Stimulated activated memory B cell treated with anti-CD40 and anti-IgM and Interleukin-4, amounts not matched to agents 10 μg/mL and 1 μg/mL and 100 μg/mL, for 72 hours (primary cell): ENCODE data around the gene NRG3.
"Not testable (repeated sequence)": the region's sequence is repeated elsewhere in the genome, so short reads cannot be mapped to it uniquely, and the experiment has no call there.

Experiments
- ATAC-seq: fragments of 150-1000 bp; cut with Tn5 transposase; 2 replicates; pipeline ENCODE4 v1.10.0; 2021
- H3K27ac Mint-ChIP-seq: one replicate; pipeline ENCODE4 v1.8.0; 2022; ENCODE audit warnings: mild to moderate bottlenecking, mixed read lengths
- H3K27me3 Mint-ChIP-seq: one replicate; pipeline ENCODE4 v1.8.0; 2022; ENCODE audit warnings: mixed read lengths
- H3K36me3 Mint-ChIP-seq: one replicate; pipeline ENCODE4 v1.8.0; 2022; ENCODE audit warnings: mixed read lengths
- H3K4me1 Mint-ChIP-seq: one replicate; pipeline ENCODE4 v1.8.0; 2022; ENCODE audit warnings: mixed read lengths
- H3K4me3 Mint-ChIP-seq: one replicate; pipeline ENCODE4 v1.8.0; 2022; ENCODE audit warnings: mild to moderate bottlenecking, moderate library complexity, mixed read lengths
- H3K9me3 Mint-ChIP-seq: one replicate; pipeline ENCODE4 v1.8.0; 2022; ENCODE audit warnings: mixed read lengths

The NRG3 gene

GRCh38 chr10:81967716-81968115 is 92.7 kb downstream of the NRG3 start:
- no peak overlapping the region for H3K27ac Mint-ChIP-seq
- H3K9me3 Mint-ChIP-seq: peaks cover 18% of the 10 kb centered on the region
- no peak for ATAC-seq
- H3K4me1 Mint-ChIP-seq: no peaks in the 10 kb centered on the region
- H3K36me3 Mint-ChIP-seq: no peaks in the 10 kb centered on the region
- no peaks in the 10 kb centered on the region for H3K27me3 Mint-ChIP-seq
- H3K4me3 Mint-ChIP-seq: no peak overlapping the region

DNA sequence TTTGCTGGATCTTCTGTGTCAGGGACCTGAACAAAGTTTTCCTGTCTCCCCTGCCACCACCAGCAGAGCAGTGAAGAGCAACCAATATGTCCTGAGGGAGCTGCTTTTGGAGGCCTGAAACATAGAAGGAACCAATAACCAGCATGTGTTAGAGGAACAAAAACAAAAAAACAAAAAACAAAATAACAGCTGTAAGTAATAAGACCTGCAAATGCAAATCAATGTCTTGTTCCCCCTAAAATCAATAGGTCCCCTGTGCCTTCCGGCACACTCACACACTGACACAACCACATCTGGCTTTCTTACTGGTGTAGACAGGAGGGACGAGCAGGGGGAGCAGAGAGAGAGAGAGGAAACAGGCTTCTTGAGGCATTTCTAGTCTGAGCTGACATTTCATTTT is 94.1 kb downstream of the NRG3 start:
- Mint-ChIP-seq H3K27me3 (no peaks in the 10 kb centered on the region), H3K4me1 (no peaks in the 10 kb centered on the region), H3K36me3 (no peaks in the 10 kb centered on the region), H3K4me3 (no peak overlapping the region), H3K9me3 (peaks cover 23% of the 10 kb centered on the region), H3K27ac (no peak overlapping the region)
- ATAC-seq: no peak

DNA sequence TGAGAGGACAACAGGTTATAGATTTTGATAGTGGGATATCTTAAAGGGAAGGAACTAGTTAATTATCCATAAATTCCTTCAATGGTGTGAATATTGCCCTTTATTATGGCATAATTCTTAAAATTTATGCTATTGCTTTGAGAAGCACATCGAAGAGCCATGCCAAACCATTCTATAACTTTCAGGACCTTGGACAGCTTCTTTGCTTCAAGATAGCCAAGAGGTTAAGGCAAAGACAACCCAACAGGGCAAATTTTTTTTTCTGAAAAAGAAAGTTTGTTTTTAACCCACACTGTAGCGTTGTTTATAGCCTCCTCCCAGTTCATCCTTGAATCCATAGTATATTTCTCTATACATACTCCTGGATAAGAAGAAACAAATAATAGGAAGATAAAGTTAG is 103.2 kb downstream of the NRG3 start:
- Mint-ChIP-seq H3K27ac (no peak overlapping the region), H3K27me3 (no peaks in the 10 kb centered on the region), H3K36me3 (no peaks in the 10 kb centered on the region), H3K4me1 (no peaks in the 10 kb centered on the region), H3K4me3 (no peak overlapping the region), H3K9me3 (peaks cover 9% of the 10 kb centered on the region)
- ATAC-seq: no peak

GRCh38 chr10:81981724-81982123 is 106.7 kb downstream of the NRG3 start:
- no peaks in the 10 kb centered on the region for H3K9me3 Mint-ChIP-seq
- H3K4me1 Mint-ChIP-seq: no peaks in the 10 kb centered on the region
- no peaks in the 10 kb centered on the region for H3K36me3 Mint-ChIP-seq
- H3K27ac Mint-ChIP-seq: no peak overlapping the region
- no peaks in the 10 kb centered on the region for H3K27me3 Mint-ChIP-seq
- no peak for ATAC-seq
- no peak overlapping the region for H3K4me3 Mint-ChIP-seq

DNA sequence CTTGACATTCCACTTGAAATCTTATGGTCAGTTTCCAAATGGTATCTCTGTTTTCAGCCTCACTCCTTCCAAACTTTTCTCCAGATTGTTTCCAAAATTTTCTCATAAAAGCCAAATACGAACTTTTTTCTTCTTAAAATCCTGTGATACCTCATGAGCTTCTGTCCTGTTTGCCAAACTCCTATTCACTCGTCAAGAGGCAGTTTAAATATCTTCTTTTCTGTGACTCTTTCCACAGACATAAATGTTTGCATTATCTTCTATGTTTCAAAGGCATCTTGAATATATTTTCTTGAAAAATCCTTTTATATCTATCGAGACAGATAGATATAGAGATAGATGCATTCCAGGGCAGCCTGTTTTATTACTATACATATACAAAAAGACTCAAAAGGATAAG is 109.4 kb downstream of the NRG3 start:
- Mint-ChIP-seq H3K4me1 (no peaks in the 10 kb centered on the region), H3K4me3 (no peak overlapping the region), H3K9me3 (peaks cover 6% of the 10 kb centered on the region), H3K27ac (no peak overlapping the region), H3K36me3 (no peaks in the 10 kb centered on the region), H3K27me3 (no peaks in the 10 kb centered on the region)
- no peak for ATAC-seq

GRCh38 chr10:81995254-81995653 is 120.3 kb downstream of the NRG3 start:
- no peak for ATAC-seq
- Mint-ChIP-seq H3K36me3 (no peaks in the 10 kb centered on the region), H3K4me3 (no peak overlapping the region), H3K4me1 (no peaks in the 10 kb centered on the region), H3K9me3 (no peaks in the 10 kb centered on the region), H3K27me3 (no peaks in the 10 kb centered on the region), H3K27ac (no peak overlapping the region)

GRCh38 chr10:81996927-81997326 is 121.9 kb downstream of the NRG3 start:
- no peak overlapping the region for H3K4me3 Mint-ChIP-seq
- no peak for ATAC-seq
- no peaks in the 10 kb centered on the region for H3K9me3 Mint-ChIP-seq
- no peaks in the 10 kb centered on the region for H3K4me1 Mint-ChIP-seq
- no peaks in the 10 kb centered on the region for H3K27me3 Mint-ChIP-seq
- H3K27ac Mint-ChIP-seq: no peak overlapping the region
- no peaks in the 10 kb centered on the region for H3K36me3 Mint-ChIP-seq

DNA sequence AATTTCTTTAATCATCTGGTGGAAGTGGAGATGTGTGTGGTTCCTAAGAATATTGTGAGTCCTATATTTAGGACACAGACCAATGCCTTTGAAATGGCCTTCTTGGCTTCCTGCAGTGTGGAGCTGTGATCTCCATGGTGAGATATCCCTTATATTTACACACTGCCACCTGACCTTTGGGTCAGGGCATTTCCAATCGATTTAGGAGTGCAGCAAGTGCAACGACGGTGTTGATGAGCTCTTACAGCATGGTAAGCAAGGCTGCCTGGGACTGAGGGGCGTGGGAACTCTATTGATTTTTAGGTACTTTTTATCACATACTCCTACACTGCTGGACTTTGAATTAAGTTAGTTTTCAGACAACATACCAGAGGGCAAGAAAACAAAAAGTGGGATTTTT is 146.0 kb downstream of the NRG3 start:
- no peaks in the 10 kb centered on the region for H3K36me3 Mint-ChIP-seq
- no peak overlapping the region for H3K4me3 Mint-ChIP-seq
- no peak for ATAC-seq
- H3K9me3 Mint-ChIP-seq: peaks cover 19% of the 10 kb centered on the region
- H3K27ac Mint-ChIP-seq: no peak overlapping the region
- H3K4me1 Mint-ChIP-seq: no peaks in the 10 kb centered on the region
- H3K27me3 Mint-ChIP-seq: no peaks in the 10 kb centered on the region

- no peaks in the 10 kb centered on the region for H3K4me1 Mint-ChIP-seq
- H3K9me3 Mint-ChIP-seq: peaks cover 6% of the 10 kb centered on the region
- ATAC-seq: no peak
- H3K27ac Mint-ChIP-seq: no peak overlapping the region
- no peak overlapping the region for H3K4me3 Mint-ChIP-seq
- H3K36me3 Mint-ChIP-seq: no peaks in the 10 kb centered on the region
- H3K27me3 Mint-ChIP-seq: no peaks in the 10 kb centered on the region
Measured at GRCh38 chr10:82027711-82028110, 152.7 kb downstream of the NRG3 start.

DNA sequence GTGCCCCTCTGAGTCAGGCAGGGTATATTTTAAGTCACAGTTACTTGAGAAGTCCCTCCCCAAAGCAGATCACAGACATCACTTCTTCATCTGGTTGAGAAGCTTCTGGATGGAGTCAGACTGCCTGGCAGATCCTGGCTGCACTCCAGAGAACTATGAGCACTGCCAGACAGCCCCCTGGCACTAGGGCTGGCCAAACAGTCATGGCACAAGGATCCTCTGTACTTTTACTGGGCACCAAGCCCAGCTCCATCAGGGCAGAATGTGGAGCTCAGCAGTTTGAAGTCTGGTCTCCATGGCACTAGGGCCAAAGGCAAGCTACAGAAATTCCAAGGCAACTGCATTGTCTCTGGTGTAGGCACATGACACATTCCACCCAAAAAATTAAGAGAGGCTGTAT is 162.1 kb downstream of the NRG3 start:
- Mint-ChIP-seq H3K4me1 (no peaks in the 10 kb centered on the region), H3K36me3 (no peaks in the 10 kb centered on the region), H3K4me3 (no peak overlapping the region), H3K9me3 (peaks cover 2% of the 10 kb centered on the region), H3K27ac (no peak overlapping the region), H3K27me3 (no peaks in the 10 kb centered on the region)
- ATAC-seq: peak; percentile 20

GRCh38 chr10:82038587-82038986 is 163.6 kb downstream of the NRG3 start:
- Mint-ChIP-seq H3K9me3 (peaks cover 2% of the 10 kb centered on the region), H3K4me1 (no peaks in the 10 kb centered on the region), H3K4me3 (no peak overlapping the region), H3K36me3 (no peaks in the 10 kb centered on the region), H3K27me3 (no peaks in the 10 kb centered on the region), H3K27ac (no peak overlapping the region)
- ATAC-seq: no peak

DNA sequence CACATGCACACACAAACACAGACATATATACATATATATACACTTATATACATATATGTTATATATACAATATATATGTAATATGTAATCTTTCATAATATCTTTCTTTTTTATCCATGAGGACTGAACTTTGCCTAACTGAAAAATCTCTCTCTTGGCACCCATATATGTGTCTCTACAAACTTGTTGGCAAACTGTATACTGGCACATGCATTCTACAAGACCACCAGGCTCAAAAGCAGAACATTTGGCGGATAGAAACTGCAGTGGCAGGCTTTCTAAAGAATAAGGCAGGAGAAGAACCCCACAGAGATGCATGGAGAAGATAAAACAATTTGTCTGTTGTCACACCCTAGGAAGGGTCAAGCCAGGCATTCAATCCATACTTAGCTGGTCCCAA is 165.3 kb downstream of the NRG3 start:
- ATAC-seq: no peak
- Mint-ChIP-seq H3K9me3 (peaks cover 2% of the 10 kb centered on the region), H3K36me3 (no peaks in the 10 kb centered on the region), H3K4me1 (no peaks in the 10 kb centered on the region), H3K27me3 (no peaks in the 10 kb centered on the region), H3K27ac (no peak overlapping the region), H3K4me3 (no peak overlapping the region)

- Mint-ChIP-seq H3K4me3 (no peak overlapping the region), H3K4me1 (no peaks in the 10 kb centered on the region), H3K27me3 (no peaks in the 10 kb centered on the region), H3K36me3 (no peaks in the 10 kb centered on the region), H3K27ac (no peak overlapping the region), H3K9me3 (peaks cover 2% of the 10 kb centered on the region)
- no peak for ATAC-seq
Measured at GRCh38 chr10:82041018-82041417, 166.0 kb downstream of the NRG3 start.

DNA sequence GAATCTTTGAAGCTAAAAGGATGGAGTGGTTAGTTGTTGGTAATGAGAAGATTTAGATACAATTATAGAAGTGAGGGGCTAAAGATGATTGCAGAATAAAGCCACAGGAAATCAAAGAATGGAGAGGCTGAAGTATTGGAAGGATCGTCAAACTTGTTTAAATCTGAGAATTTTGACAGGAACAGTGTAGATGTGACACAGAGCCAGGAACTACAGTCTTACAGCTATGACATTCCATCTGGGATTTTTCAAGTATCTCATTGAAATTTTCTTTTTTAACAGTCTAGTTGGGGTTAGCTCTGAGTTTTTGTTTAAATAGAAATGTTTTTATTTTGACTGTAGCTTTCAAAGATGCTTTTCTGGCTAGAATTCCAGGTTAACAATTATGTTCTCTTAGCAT is 181.4 kb downstream of the NRG3 start:
- no peaks in the 10 kb centered on the region for H3K27me3 Mint-ChIP-seq
- no peak overlapping the region for H3K4me3 Mint-ChIP-seq
- no peak overlapping the region for H3K27ac Mint-ChIP-seq
- no peak for ATAC-seq
- H3K4me1 Mint-ChIP-seq: no peaks in the 10 kb centered on the region
- H3K9me3 Mint-ChIP-seq: peaks cover 2% of the 10 kb centered on the region
- H3K36me3 Mint-ChIP-seq: no peaks in the 10 kb centered on the region

- H3K9me3 Mint-ChIP-seq, H3K27me3 Mint-ChIP-seq, ATAC-seq, H3K27ac Mint-ChIP-seq, H3K4me1 Mint-ChIP-seq, H3K36me3 Mint-ChIP-seq, H3K4me3 Mint-ChIP-seq: not testable (repeated sequence)
Measured at GRCh38 chr10:82067192-82067591, 192.2 kb downstream of the NRG3 start.

DNA sequence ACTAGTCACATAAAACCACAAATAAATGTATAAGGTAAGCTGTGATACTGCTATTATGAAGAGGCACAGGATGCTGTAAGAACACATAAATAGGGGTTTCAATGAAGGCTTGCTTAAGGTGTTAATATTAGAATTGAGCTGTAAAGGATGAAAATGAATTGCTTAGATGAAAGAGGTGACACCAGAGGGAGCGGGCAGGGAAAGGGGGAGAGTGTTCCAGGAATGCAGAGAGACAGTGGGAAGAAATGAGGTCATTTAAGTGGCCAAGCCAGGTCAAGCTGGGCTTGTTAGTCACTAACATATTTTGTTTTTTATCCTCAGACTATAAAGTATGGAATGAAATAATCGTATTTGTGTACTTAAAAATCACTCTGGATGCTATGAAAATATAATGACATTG is 193.5 kb downstream of the NRG3 start:
- Mint-ChIP-seq H3K27me3 (no peaks in the 10 kb centered on the region), H3K4me1 (no peaks in the 10 kb centered on the region), H3K36me3 (no peaks in the 10 kb centered on the region), H3K9me3 (peaks cover 5% of the 10 kb centered on the region), H3K27ac (no peak overlapping the region), H3K4me3 (no peak overlapping the region)
- ATAC-seq: no peak

GRCh38 chr10:82071231-82071630 is 196.2 kb downstream of the NRG3 start:
- H3K27ac Mint-ChIP-seq: no peak overlapping the region
- ATAC-seq: peak; percentile 27
- peaks cover 11% of the 10 kb centered on the region for H3K9me3 Mint-ChIP-seq

More at GRCh38 chr10:82071231-82071630, 196.2 kb downstream of the NRG3 start:
- Mint-ChIP-seq H3K36me3 (no peaks in the 10 kb centered on the region), H3K4me1 (no peaks in the 10 kb centered on the region), H3K4me3 (no peak overlapping the region), H3K27me3 (no peaks in the 10 kb centered on the region)
